Hepatocyte (in vitro differentiated cells): ENCODE results near the gene TTBK1. TPM values are rescaled to one million over a fixed set of nuclear protein-coding genes. Genes with fewer than 3 reads are reported as not detected.
A peak's percentile ranks its signal among the peaks of the same experiment; 100 is the strongest.

Experiments used
- DNase-seq: peaks from one replicate; pipeline ENCODE4 v3.0.0-alpha.2; 2016; ENCODE audit warnings: low spot score
- H2AFZ ChIP-seq: fragments of 200-600 bp; sonication (generic); 2 replicates; pipeline ENCODE4 v1.6.0; 2016; ENCODE audit warnings: antibody characterized with exemption, mild to moderate bottlenecking
- H3K27ac ChIP-seq: fragments of 200-600 bp; sonication (generic); 2 replicates; pipeline ENCODE4 v1.5.1; 2016; ENCODE audit warnings: mild to moderate bottlenecking
- H3K27me3 ChIP-seq: fragments of 200-600 bp; sonication (generic); 2 replicates; pipeline ENCODE4 v1.6.1; 2016
- H3K36me3 ChIP-seq: fragments of 200-600 bp; sonication (generic); replicated peaks from 2 replicates; pipeline ENCODE4 v1.5.1; 2016; ENCODE audit warnings: low read depth; ENCODE audit not compliant: insufficient read depth
- H3K4me1 ChIP-seq: fragments of 200-600 bp; sonication (generic); 2 replicates; pipeline ENCODE4 v1.5.1; 2016; ENCODE audit warnings: mild to moderate bottlenecking, moderate library complexity; ENCODE audit not compliant: insufficient read depth
- H3K4me2 ChIP-seq: fragments of 200-600 bp; sonication (generic); 2 replicates; pipeline ENCODE4 v1.6.0; 2016
- H3K4me3 ChIP-seq: fragments of 200-600 bp; sonication (generic); 2 replicates; pipeline ENCODE4 v1.5.1; 2016; ENCODE audit warnings: mild to moderate bottlenecking
- H3K79me2 ChIP-seq: fragments of 200-600 bp; sonication (generic); 2 replicates; pipeline ENCODE4 v1.6.0; 2017; ENCODE audit warnings: mild to moderate bottlenecking
- H3K9me2 ChIP-seq: fragments of 200-600 bp; sonication (generic); replicated peaks from 2 replicates; pipeline ENCODE4 v1.6.0; 2017; ENCODE audit warnings: mild to moderate bottlenecking; ENCODE audit not compliant: insufficient read depth
- H3K9me3 ChIP-seq: fragments of 200-600 bp; sonication (generic); 2 replicates; pipeline ENCODE4 v1.5.1; 2016; ENCODE audit warnings: low read depth, mild to moderate bottlenecking
- H4K20me1 ChIP-seq: fragments of 200-600 bp; sonication (generic); 2 replicates; pipeline ENCODE4 v1.6.0; 2016; ENCODE audit warnings: mild to moderate bottlenecking; ENCODE audit not compliant: insufficient read depth, poor library complexity, severe bottlenecking
- EZH2 ChIP-seq: fragments of 200-600 bp; sonication (generic); IDR thresholded peaks from 2 replicates; pipeline ENCODE4 v1.6.1; 2016; ENCODE audit warnings: antibody characterized with exemption, mild to moderate bottlenecking, borderline replicate concordance
- EZH2phosphoT487 ChIP-seq: fragments of 200-600 bp; sonication (generic); IDR thresholded peaks from one replicate; pipeline ENCODE4 v1.6.1; 2018; ENCODE audit warnings: antibody characterized with exemption, mild to moderate bottlenecking, low read depth, moderate library complexity; ENCODE audit not compliant: unreplicated experiment, severe bottlenecking
- WGBS: methylation state at CpG from one replicate; pipeline ENCODE4 v1.1.6; 2016; ENCODE audit warnings: low lambda C conversion rate; ENCODE audit errors: missing lambda C conversion rate; 5-methylcytosine and 5-hydroxymethylcytosine counted together
- polyA plus RNA-seq: library from polyadenylated mRNA; unstranded; fragments of >200 nt; fragmentation: Nextera tagmentation; extraction: Ambion mirVana; gene quantifications from 2 replicates; pipeline ENCODE4 v1.2.1, GENCODE V29; 2016
- total RNA-seq: library from RNA; depleted of rRNA; stranded (reverse); fragments of >200 nt; gene quantifications from 2 replicates; pipeline ENCODE4 v1.2.3, GENCODE V29; 2014
- TF ChIP-seq, protein P1 (sequence below): fragments of 200-600 bp; sonication (generic); IDR thresholded peaks from 2 replicates; pipeline ENCODE4 v1.5.1; 2016; ENCODE audit warnings: antibody characterized with exemption, mild to moderate bottlenecking; ENCODE audit not compliant: poor library complexity

Gene TTBK1
- total and polyA plus RNA-seq, 2 experiments from 2014 or later: 0.34 to 1.1 TPM

DNA sequence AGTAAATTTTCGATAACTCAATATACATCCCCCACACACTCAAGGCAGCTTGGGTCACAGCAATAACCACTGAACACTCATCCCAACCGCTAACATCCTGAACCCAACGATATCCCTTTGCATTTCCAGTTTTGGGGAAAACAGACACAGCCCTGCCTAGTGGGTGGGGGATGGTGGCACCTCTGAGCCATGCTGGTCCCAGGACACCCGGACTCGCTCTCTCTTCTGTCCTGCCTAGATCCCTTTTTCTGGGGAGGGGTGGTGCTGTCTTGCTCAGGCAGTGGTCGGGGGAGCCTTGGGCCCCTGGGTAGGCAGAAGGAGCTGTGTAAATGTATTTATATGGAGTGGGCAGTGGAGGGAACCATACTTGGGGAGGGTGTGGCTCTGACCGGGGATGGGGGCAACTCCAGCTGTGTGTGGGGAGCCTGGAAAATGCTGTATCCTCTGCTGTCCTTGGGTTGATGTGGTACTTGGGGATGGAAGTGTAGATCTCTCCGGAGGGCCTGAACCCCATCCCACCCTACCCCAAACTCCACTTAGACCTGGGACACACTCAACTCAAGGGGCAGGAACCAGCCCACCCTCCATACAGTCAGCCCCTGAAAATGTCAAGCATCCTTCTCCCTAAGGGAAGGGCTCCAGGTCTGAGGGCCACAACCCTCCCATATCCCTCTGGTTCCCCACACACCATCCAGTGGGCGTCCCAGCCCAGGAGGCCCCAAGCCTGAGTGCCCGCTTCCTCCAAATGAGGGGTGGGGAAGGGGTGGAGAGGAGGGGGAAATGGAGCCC, 31.0 kb downstream of the TTBK1 start:
- TF ChIP-seq EZH2phosphoT487 (no peak), EZH2 (no peak)
- TF ChIP-seq, protein P1, sequence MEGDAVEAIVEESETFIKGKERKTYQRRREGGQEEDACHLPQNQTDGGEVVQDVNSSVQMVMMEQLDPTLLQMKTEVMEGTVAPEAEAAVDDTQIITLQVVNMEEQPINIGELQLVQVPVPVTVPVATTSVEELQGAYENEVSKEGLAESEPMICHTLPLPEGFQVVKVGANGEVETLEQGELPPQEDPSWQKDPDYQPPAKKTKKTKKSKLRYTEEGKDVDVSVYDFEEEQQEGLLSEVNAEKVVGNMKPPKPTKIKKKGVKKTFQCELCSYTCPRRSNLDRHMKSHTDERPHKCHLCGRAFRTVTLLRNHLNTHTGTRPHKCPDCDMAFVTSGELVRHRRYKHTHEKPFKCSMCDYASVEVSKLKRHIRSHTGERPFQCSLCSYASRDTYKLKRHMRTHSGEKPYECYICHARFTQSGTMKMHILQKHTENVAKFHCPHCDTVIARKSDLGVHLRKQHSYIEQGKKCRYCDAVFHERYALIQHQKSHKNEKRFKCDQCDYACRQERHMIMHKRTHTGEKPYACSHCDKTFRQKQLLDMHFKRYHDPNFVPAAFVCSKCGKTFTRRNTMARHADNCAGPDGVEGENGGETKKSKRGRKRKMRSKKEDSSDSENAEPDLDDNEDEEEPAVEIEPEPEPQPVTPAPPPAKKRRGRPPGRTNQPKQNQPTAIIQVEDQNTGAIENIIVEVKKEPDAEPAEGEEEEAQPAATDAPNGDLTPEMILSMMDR: no peak
- Histone ChIP-seq H3K4me3 (no peak overlapping the region), H3K36me3 (no peaks in the 10 kb centered on the region), H3K9me3 (no peaks in the 10 kb centered on the region), H4K20me1 (no peaks in the 10 kb centered on the region), H3K4me1 (peaks cover 62% of the 10 kb centered on the region), H3K27me3 (no peaks in the 10 kb centered on the region), H3K27ac (peak overlapping the region; percentile 62), H3K79me2 (no peaks in the 10 kb centered on the region), H2AFZ (no peak overlapping the region), H3K9me2 (no peaks in the 10 kb centered on the region), H3K4me2 (peak overlapping the region; percentile 94)
- WGBS: 80% methylated on average over 7 of the region's 10 CpGs
- DNase-seq: no peak

DNA sequence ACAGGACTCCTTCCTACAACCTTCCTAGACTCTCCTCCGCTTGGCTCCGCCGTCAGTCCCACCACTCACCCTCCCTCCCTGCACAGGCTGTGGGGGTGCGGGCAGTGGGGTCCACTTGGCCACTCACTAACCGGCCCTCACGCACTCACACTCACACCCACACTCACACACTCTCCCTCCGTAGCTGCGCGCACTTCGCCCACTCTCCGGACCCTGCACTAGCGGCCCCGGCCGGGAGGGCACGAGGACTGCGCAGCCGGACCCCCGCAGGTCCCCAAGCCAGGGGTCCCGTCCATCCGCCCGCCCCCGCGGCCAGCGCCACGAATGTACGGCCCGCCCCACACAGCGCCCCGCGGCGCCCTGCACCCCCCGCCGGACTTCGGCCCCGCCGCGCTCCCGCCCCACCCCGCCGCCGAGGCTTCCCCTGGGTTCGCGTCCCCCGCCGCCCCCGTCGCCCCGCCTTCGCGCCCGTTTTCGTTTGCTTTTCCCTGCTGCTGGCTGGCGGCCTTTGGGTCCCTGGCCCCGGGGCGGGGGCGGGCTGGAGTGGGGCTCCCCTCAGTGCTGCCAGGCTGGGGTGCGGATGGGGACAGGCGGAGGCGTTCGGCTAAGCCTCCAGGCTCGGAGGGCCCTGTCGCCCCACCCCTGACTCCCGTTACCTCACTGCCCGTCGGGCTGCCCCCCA, 31.8 kb downstream of the TTBK1 start:
- 9% methylated on average over 8 of the region's 65 CpGs for WGBS
- Histone ChIP-seq H3K27ac (peak overlapping the region; percentile 62), H2AFZ (peak overlapping the region; percentile 76), H3K4me2 (peak overlapping the region; percentile 94), H3K79me2 (no peaks in the 10 kb centered on the region), H3K27me3 (no peaks in the 10 kb centered on the region), H3K36me3 (no peaks in the 10 kb centered on the region), H4K20me1 (no peaks in the 10 kb centered on the region), H3K4me3 (peak overlapping the region; percentile 49), H3K9me2 (no peaks in the 10 kb centered on the region), H3K9me3 (no peaks in the 10 kb centered on the region), H3K4me1 (peaks cover 55% of the 10 kb centered on the region)
- TF ChIP-seq EZH2 (no peak), EZH2phosphoT487 (no peak)
- TF ChIP-seq, protein P1: no peak
- DNase-seq: peak; percentile 86

DNA sequence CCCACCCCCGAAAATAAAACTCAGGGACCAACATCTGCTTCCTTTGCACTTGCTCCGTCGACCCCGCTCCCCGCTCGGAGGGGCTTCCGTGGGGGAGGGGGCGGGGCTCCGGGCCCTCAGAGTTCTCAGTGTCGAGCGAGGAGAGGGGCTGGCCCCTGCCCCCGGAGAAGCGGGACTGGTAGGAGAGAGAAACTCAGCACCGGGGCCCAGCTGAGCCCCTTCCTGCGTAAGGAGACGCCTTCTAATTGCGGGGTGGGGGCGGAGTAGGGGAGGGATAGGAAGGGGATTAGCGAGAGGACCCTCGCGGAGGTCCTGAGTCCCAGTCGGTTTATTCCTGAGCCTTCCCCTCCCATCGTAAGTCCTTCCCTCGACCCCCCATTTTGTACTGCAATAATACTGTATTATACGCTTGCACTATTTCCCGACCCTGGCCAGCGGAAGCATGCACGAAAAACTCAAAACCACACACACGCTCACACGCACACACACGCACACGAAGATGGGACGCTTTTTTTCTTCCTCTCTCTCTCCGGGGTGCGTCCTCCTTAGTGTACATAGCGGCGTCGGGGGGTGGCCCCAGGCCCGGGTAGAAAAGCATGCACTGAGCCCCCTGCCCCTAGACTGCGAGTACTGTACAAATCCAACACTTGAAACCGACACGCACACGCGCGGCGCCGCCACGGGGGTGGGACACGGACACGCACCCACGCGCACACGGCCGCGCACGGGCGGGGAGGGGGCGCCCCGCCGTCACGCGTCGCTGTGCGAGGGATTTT, 32.7 kb downstream of the TTBK1 start:
- DNase-seq: no peak
- TF ChIP-seq EZH2phosphoT487: no peak
- TF ChIP-seq, protein P1: no peak
- no peak for TF ChIP-seq EZH2
- Histone ChIP-seq H3K4me1 (peaks cover 46% of the 10 kb centered on the region), H3K27ac (peak overlapping the region; percentile 62), H3K27me3 (no peaks in the 10 kb centered on the region), H2AFZ (peak overlapping the region; percentile 76), H3K4me2 (peak overlapping the region; percentile 94), H3K9me2 (no peaks in the 10 kb centered on the region), H4K20me1 (no peaks in the 10 kb centered on the region), H3K9me3 (no peaks in the 10 kb centered on the region), H3K4me3 (peak overlapping the region; percentile 49), H3K36me3 (no peaks in the 10 kb centered on the region), H3K79me2 (no peaks in the 10 kb centered on the region)
- WGBS: 23% methylated on average over 53 of the region's 64 CpGs
